SK-N-SH (cell line): ENCODE data around the gene ITGBL1. TPM values are rescaled to one million over a fixed set of nuclear protein-coding genes. Genes with fewer than 3 reads are reported as not detected.

Experiments used
- CTCF ChIA-PET: fragments of 300-600, 350-600 bp; formaldehyde crosslinking; extraction: SDS; loops from one replicate; lab custom pipeline; 2021; lab: Yijun Ruan, JAX
- POLR2A ChIA-PET: fragments of 350-600 bp; sonication (Branson Sonifier 250); formaldehyde crosslinking; extraction: SDS; loops from one replicate; lab custom pipeline; 2020; ENCODE audit warnings: antibody characterized with exemption, inconsistent platforms; lab: Yijun Ruan, JAX
- DNase-seq: peaks from one replicate; pipeline ENCODE4 v3.0.0; 2012
- H2AFZ ChIP-seq: fragments of 200-600 bp; sonication (generic); 2 replicates; pipeline ENCODE4 v1.8.1; 2016; ENCODE audit warnings: antibody characterized with exemption, mild to moderate bottlenecking, low read depth
- H3F3A ChIP-seq: fragments of 200-600 bp; sonication (generic); replicated peaks from 2 replicates; pipeline ENCODE3; 2016; ENCODE audit warnings: antibody characterized with exemption, mild to moderate bottlenecking; ENCODE audit not compliant: insufficient read depth
- H3K27ac ChIP-seq, 2 experiments: fragments of 200-500 bp in 1 of 2; fragments of 200-600 bp in 1 of 2; sonication (Bioruptor generic) in 1 of 2; sonication (generic), shearing (Covaris generic) in 1 of 2; 2 replicates each; pipeline versions ENCODE4 v1.5.1 to v1.6.1; 2014 to 2016; ENCODE audit warnings: low read depth in 2 of 2, inconsistent platforms in 1 of 2, low read length in 1 of 2, mild to moderate bottlenecking in 1 of 2, mixed read lengths in 1 of 2
- H3K27me3 ChIP-seq: fragments of 200-600 bp; sonication (generic), shearing (Covaris generic); 2 replicates; pipeline ENCODE4 v1.6.1; 2016; ENCODE audit warnings: mixed run types; ENCODE audit not compliant: insufficient read depth
- H3K36me3 ChIP-seq, 2 experiments: fragments of 200-500 bp in 1 of 2; fragments of 200-600 bp in 1 of 2; sonication (Bioruptor generic) in 1 of 2; sonication (generic) in 1 of 2; replicated peaks in 1 of 2; 2 replicates each; pipeline versions ENCODE3 to v1.5.1; 2014 to 2016; ENCODE audit warnings: low read length in 1 of 2, mild to moderate bottlenecking in 1 of 2; ENCODE audit not compliant: insufficient read depth in 2 of 2, control insufficient read depth in 1 of 2
- H3K4me1 ChIP-seq, 2 experiments: fragments of 200-500 bp in 1 of 2; fragments of 200-600 bp in 1 of 2; sonication (Bioruptor generic) in 1 of 2; sonication (generic), shearing (Covaris generic) in 1 of 2; 2 replicates each; pipeline versions ENCODE4 v1.5.1 to v1.6.1; 2014 to 2016; ENCODE audit warnings: low read depth in 1 of 2, low read length in 1 of 2, mixed run types in 1 of 2; ENCODE audit not compliant: insufficient read depth in 2 of 2, control insufficient read depth in 1 of 2
- H3K4me2 ChIP-seq: fragments of 200-600 bp; sonication (generic), shearing (Covaris generic); 2 replicates; pipeline ENCODE4 v1.6.1; 2017; ENCODE audit warnings: mixed run types
- H3K4me3 ChIP-seq, 2 experiments: fragments of 200-500 bp in 1 of 2; fragments of 200-600 bp in 1 of 2; sonication (Bioruptor generic) in 1 of 2; sonication (generic), shearing (Covaris generic) in 1 of 2; 2 replicates each; pipeline versions ENCODE4 v1.5.1 to v1.8.1; 2014 to 2016; ENCODE audit warnings: low read depth in 2 of 2, inconsistent platforms in 1 of 2, low read length in 1 of 2, mild to moderate bottlenecking in 1 of 2, mixed read lengths in 1 of 2, moderate library complexity in 1 of 2
- H3K79me2 ChIP-seq: fragments of 200-600 bp; sonication (generic); 2 replicates; pipeline ENCODE4 v1.8.1; 2017; ENCODE audit warnings: mild to moderate bottlenecking; ENCODE audit not compliant: insufficient read depth
- H3K9ac ChIP-seq: fragments of 200-600 bp; sonication (generic); 2 replicates; pipeline ENCODE4 v1.6.1; 2017; ENCODE audit warnings: mixed run types
- H3K9me2 ChIP-seq: fragments of 200-600 bp; sonication (generic); 2 replicates; pipeline ENCODE4 v1.6.1; 2017; ENCODE audit warnings: mixed run types
- H3K9me3 ChIP-seq: fragments of 200-600 bp; sonication (generic); 2 replicates; pipeline ENCODE4 v1.6.1; 2017; ENCODE audit warnings: mixed run types, mild to moderate bottlenecking, moderate library complexity
- H4K20me1 ChIP-seq: fragments of 200-600 bp; sonication (generic); 2 replicates; pipeline ENCODE4 v1.6.1; 2017; ENCODE audit warnings: mild to moderate bottlenecking, mixed run types; ENCODE audit not compliant: insufficient read depth
- CHD2 ChIP-seq: fragments of 150-350 bp; IDR thresholded peaks from 2 replicates; pipeline ENCODE4 v1.6.1; 2018; ENCODE audit warnings: low read length; ENCODE audit not compliant: partially characterized antibody
- ELF1 ChIP-seq: IDR thresholded peaks from 2 replicates; pipeline ENCODE4 v1.4.0; 2012
- EP300 ChIP-seq, 2 experiments: IDR thresholded peaks; 2 replicates each; pipeline versions ENCODE4 v1.4.0 to v1.6.1; 2012; ENCODE audit warnings: borderline replicate concordance in 1 of 2, low read depth in 1 of 2, low read length in 1 of 2
- FOSL2 ChIP-seq: IDR thresholded peaks from 2 replicates; pipeline ENCODE4 v1.4.0; 2012; ENCODE audit warnings: low read depth, mild to moderate bottlenecking, moderate library complexity, borderline replicate concordance
- GATA2 ChIP-seq: sonication (generic); formaldehyde crosslinking; IDR thresholded peaks from 2 replicates; pipeline ENCODE4 v1.5.0; 2020; ENCODE audit warnings: mild to moderate bottlenecking, missing genetic modification reagents
- JUND ChIP-seq: IDR thresholded peaks from 2 replicates; pipeline ENCODE4 v1.4.0; 2012
- MXI1 ChIP-seq: IDR thresholded peaks from 2 replicates; pipeline ENCODE4 v1.6.1; 2012; ENCODE audit warnings: mild to moderate bottlenecking, low read depth, low read length, improper control_type of control experiment
- NRF1 ChIP-seq: IDR thresholded peaks from 2 replicates; pipeline ENCODE4 v1.6.1; 2012; ENCODE audit warnings: low read depth, mild to moderate bottlenecking, low read length
- POLR2AphosphoS5 ChIP-seq: IDR thresholded peaks from 2 replicates; pipeline ENCODE4 v1.6.1; 2012; ENCODE audit warnings: low read depth, low read length
- RAD21 ChIP-seq: IDR thresholded peaks from 2 replicates; pipeline ENCODE4 v1.6.1; 2012; ENCODE audit warnings: mild to moderate bottlenecking, low read length
- RCOR1 ChIP-seq: fragments of 150-350 bp; IDR thresholded peaks from 2 replicates; pipeline ENCODE4 v1.6.1; 2017; ENCODE audit warnings: antibody characterized with exemption, low read length
- RXRA ChIP-seq: IDR thresholded peaks from 2 replicates; pipeline ENCODE4 v1.4.0; 2012; ENCODE audit warnings: low read depth, mild to moderate bottlenecking, borderline replicate concordance
- SIN3A ChIP-seq: IDR thresholded peaks from 2 replicates; pipeline ENCODE4 v1.6.1; 2012; ENCODE audit warnings: low read depth, mild to moderate bottlenecking, low read length, moderate library complexity, borderline replicate concordance
- SMC3 ChIP-seq: IDR thresholded peaks from 2 replicates; pipeline ENCODE4 v1.6.1; 2012; ENCODE audit warnings: low read depth, low read length, improper control_type of control experiment
- YY1 ChIP-seq: IDR thresholded peaks from 2 replicates; pipeline ENCODE4 v1.4.0; 2012; ENCODE audit warnings: low read depth, mild to moderate bottlenecking
- WGBS: methylation state at CpG from one replicate; pipeline ENCODE4 v1.1.6; 2017; ENCODE audit warnings: low lambda C conversion rate; 5-methylcytosine and 5-hydroxymethylcytosine counted together
- polyA plus RNA-seq, 3 experiments: library from polyadenylated mRNA; depleted of rRNA; stranded (reverse); fragments of >200 nt; gene quantifications; 2 replicates each; pipeline ENCODE4 v1.2.3, GENCODE V29; 2012
- TF ChIP-seq, protein P1 (sequence below): fragments of 200-600 bp; sonication (generic); IDR thresholded peaks from 2 replicates; pipeline ENCODE4 v1.6.1; 2017; ENCODE audit warnings: antibody characterized with exemption, mild to moderate bottlenecking, moderate library complexity
- TF ChIP-seq, protein P2 (sequence below): IDR thresholded peaks from 2 replicates; pipeline ENCODE4 v1.4.0; 2012; ENCODE audit warnings: low read depth
- TF ChIP-seq, protein P3 (sequence below): fragments of 150-350 bp; IDR thresholded peaks from 2 replicates; pipeline ENCODE4 v1.6.1; 2016; ENCODE audit warnings: mild to moderate bottlenecking, low read depth, low read length

ITGBL1 gene
- polyA plus RNA-seq, 1 of the 3 experiments (the other 2 are of a cell fraction): 78.7 TPM

DNA sequence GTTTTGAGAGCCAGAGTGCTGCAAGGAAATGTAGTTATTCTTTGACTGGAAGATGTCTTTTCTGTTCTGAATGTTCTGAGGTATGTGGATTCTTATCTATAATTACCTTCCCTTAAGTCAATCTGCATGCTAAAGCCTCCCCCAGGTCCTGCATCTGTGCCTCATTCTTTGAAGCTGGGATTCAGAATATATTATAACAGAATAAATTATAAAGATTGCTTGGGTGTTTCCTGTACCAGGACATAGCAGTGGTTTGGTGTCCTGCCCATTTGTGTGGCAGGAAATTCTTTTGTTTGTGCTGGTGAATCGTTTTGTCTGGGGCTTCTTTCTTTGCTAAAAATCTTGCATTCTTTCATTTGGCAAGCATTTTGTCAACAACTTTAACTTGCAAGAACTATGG is 60.2 kb downstream of the ITGBL1 start (continued):
- no peak for TF ChIP-seq YY1
- TF ChIP-seq MXI1: no peak
- TF ChIP-seq, protein P1, sequence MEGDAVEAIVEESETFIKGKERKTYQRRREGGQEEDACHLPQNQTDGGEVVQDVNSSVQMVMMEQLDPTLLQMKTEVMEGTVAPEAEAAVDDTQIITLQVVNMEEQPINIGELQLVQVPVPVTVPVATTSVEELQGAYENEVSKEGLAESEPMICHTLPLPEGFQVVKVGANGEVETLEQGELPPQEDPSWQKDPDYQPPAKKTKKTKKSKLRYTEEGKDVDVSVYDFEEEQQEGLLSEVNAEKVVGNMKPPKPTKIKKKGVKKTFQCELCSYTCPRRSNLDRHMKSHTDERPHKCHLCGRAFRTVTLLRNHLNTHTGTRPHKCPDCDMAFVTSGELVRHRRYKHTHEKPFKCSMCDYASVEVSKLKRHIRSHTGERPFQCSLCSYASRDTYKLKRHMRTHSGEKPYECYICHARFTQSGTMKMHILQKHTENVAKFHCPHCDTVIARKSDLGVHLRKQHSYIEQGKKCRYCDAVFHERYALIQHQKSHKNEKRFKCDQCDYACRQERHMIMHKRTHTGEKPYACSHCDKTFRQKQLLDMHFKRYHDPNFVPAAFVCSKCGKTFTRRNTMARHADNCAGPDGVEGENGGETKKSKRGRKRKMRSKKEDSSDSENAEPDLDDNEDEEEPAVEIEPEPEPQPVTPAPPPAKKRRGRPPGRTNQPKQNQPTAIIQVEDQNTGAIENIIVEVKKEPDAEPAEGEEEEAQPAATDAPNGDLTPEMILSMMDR: no peak
- TF ChIP-seq POLR2AphosphoS5: 0 out of 2 replicates have a peak, but pooled peaks have one; percentile 43
- peak; percentile 15; the same call in 1 of the 2 replicates for TF ChIP-seq FOSL2
- TF ChIP-seq JUND: peak; percentile 41; the same call in 1 of the 2 replicates
- TF ChIP-seq RXRA: no peak
- TF ChIP-seq, protein P2, sequence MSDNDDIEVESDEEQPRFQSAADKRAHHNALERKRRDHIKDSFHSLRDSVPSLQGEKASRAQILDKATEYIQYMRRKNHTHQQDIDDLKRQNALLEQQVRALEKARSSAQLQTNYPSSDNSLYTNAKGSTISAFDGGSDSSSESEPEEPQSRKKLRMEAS: no peak

DNA sequence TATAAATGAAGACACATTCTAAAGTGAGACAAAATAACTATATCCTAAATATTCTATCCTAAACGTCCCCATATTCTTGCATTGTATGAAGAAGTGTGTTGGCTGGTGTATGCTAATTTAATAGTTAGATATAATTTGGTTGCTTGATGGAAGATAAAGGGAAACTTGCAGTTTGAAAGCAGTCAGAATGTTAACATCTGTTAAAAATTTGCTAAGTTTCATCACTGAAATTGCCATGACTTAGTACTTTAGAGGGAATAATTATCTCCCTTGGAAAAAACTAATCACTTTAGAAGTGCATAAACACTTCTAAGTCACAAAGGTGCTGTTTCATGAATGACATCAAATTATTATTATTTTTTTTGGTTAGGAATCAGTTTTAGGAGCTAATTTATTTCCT is 61.6 kb downstream of the ITGBL1 start:
- 18% methylated on average over 1 of the region's 1 CpG for WGBS
- no peaks in the 10 kb centered on the region for H4K20me1 ChIP-seq
- H3K79me2 ChIP-seq: peaks cover 78% of the 10 kb centered on the region
- TF ChIP-seq CHD2 (peak; percentile 17), SIN3A (no peak), RCOR1 (peak; percentile 51; the same call in 1 of the 2 replicates), SMC3 (no peak), GATA2 (CRISPR knock-in tag) (peak; percentile 42; the same call in 1 of the 2 replicates), JUND (no peak), RAD21 (peak; percentile 16; the same call in 1 of the 2 replicates), MXI1 (no peak), NRF1 (no peak), EP300 (IDR thresholded peaks at IDR 0.05; ENCODE audit: borderline replicate concordance in 1 of 2, low read depth in 1 of 2, low read length in 1 of 2) (peak in 1 of 2 experiments; percentile 55; a peak in 2 of 4 replicates), ELF1 (no peak)
- TF ChIP-seq, protein P3, sequence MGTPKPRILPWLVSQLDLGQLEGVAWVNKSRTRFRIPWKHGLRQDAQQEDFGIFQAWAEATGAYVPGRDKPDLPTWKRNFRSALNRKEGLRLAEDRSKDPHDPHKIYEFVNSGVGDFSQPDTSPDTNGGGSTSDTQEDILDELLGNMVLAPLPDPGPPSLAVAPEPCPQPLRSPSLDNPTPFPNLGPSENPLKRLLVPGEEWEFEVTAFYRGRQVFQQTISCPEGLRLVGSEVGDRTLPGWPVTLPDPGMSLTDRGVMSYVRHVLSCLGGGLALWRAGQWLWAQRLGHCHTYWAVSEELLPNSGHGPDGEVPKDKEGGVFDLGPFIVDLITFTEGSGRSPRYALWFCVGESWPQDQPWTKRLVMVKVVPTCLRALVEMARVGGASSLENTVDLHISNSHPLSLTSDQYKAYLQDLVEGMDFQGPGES: no peak
- TF ChIP-seq, all 33 proteins: peak for 5
- H3K4me1 ChIP-seq: peaks cover 18 to 33% of the 10 kb centered on the region in 2 experiments; a peak in 3 of 4 replicates
- H3K9me2 ChIP-seq: no peaks in the 10 kb centered on the region
- CTCF ChIA-PET: interaction anchor here (0.6 to 1.8 kb wide), 19 partner anchors 9 to 1226 kb away, joined by 3 to 24 read pairs (median 4); no protein-coding TSS in a partner anchor
- POLR2A ChIA-PET: no interaction called here
- no peak overlapping the region for H3K9ac ChIP-seq
- H3K9me3 ChIP-seq: peaks cover 4% of the 10 kb centered on the region; the same call in 1 of the 2 replicates
- H3K27me3 ChIP-seq: no peaks in the 10 kb centered on the region
- no peak for DNase-seq
- H3K4me3 ChIP-seq: no peak overlapping the region
- H3K27ac ChIP-seq: peak overlapping the region; percentile 24 to 94; a peak in 3 of 4 replicates
- no peak overlapping the region for H3K4me2 ChIP-seq
- no peak overlapping the region for H2AFZ ChIP-seq
- H3K36me3 ChIP-seq: peaks cover 0 to 16% of the 10 kb centered on the region in 2 experiments
- H3F3A ChIP-seq: peaks cover 43% of the 10 kb centered on the region
